GM12878 (cell line): ENCODE data around the gene SPTLC2. TPM values are rescaled to one million over a fixed set of nuclear protein-coding genes. Genes with fewer than 3 reads are reported as not detected.
A peak's percentile ranks its signal among the peaks of the same experiment; 100 is the strongest.

ENCODE experiments used
- ATAC-seq: fragments of 200-7000 bp; cut with Tn5 transposase; 3 replicates; pipeline ENCODE4 v1.9.1; 2020; ENCODE audit warnings: mild to moderate bottlenecking, moderate library complexity
- BruUV-seq: library from RNA; stranded (reverse); fragments of 400-500 nt; replicated peaks from 2 replicates; lab custom pipeline; 2021; lab: Mats Ljungman, UMichigan
- CTCF ChIA-PET: fragments of 300-600 bp; sonication (Branson Sonifier 250); formaldehyde crosslinking; extraction: SDS; loops from one replicate; lab custom pipeline; 2021; ENCODE audit warnings: inconsistent platforms; lab: Yijun Ruan, JAX
- POLR2A ChIA-PET: fragments of 350-600 bp; formaldehyde crosslinking; extraction: SDS; loops from one replicate; lab custom pipeline; 2021; ENCODE audit warnings: inconsistent platforms; lab: Charles Lee
- RAD21 ChIA-PET: fragments of 300-600 bp; sonication (Branson Sonifier 250); formaldehyde crosslinking; loops from one replicate; lab custom pipeline; 2023; ENCODE audit warnings: antibody characterized with exemption; ENCODE audit not compliant: unreplicated experiment; lab: Charles Lee
- SMC1A ChIA-PET: fragments of 300-600 bp; sonication (Branson Sonifier 250); formaldehyde crosslinking; loops from one replicate; lab custom pipeline; 2023; ENCODE audit not compliant: unreplicated experiment, uncharacterized antibody; lab: Charles Lee
- DNase-seq: peaks from one replicate; pipeline ENCODE4 v3.0.0-alpha.2; 2011; ENCODE audit warnings: low read depth, low spot score
- FAIRE-seq: peaks from 3 replicates; lab custom pipeline; 2011; peaks lifted over from hg19 to GRCh38; lab: Jason Lieb, UNC
- H2AFZ ChIP-seq: 2 replicates; pipeline ENCODE4 v1.6.0; 2011; ENCODE audit warnings: low read depth, low read length, control low read depth; ENCODE audit not compliant: control insufficient read depth
- H3K27ac ChIP-seq: 2 replicates; pipeline ENCODE4 v1.5.1; 2011; ENCODE audit warnings: control low read depth; ENCODE audit not compliant: control insufficient read depth, insufficient read depth
- H3K27me3 ChIP-seq, 2 experiments: replicated peaks in 1 of 2; 2 replicates each; pipeline versions ENCODE4 v1.6.0 to v1.6.1; 2011; ENCODE audit warnings: low read length in 1 of 2; ENCODE audit not compliant: control insufficient read depth in 2 of 2, insufficient read depth in 2 of 2
- H3K36me3 ChIP-seq, 2 experiments: 2 replicates each; pipeline ENCODE4 v1.5.1; 2011; ENCODE audit warnings: low read length in 1 of 2; ENCODE audit not compliant: control insufficient read depth in 2 of 2, insufficient read depth in 2 of 2
- H3K4me1 ChIP-seq: 2 replicates; pipeline ENCODE4 v1.6.1; 2011; ENCODE audit warnings: mild to moderate bottlenecking, low read length, moderate library complexity, mixed read lengths; ENCODE audit not compliant: control insufficient read depth, insufficient read depth
- H3K4me2 ChIP-seq: 2 replicates; pipeline ENCODE4 v1.6.0; 2011; ENCODE audit warnings: control low read depth; ENCODE audit not compliant: control insufficient read depth, insufficient read depth
- H3K4me3 ChIP-seq: fragments of 200-600 bp; sonication (generic); 2 replicates; pipeline ENCODE4 v1.5.1; 2016
- H3K79me2 ChIP-seq: 2 replicates; pipeline ENCODE4 v1.6.0; 2011; ENCODE audit warnings: low read length; ENCODE audit not compliant: control insufficient read depth, insufficient read depth
- H3K9ac ChIP-seq: 2 replicates; pipeline ENCODE4 v1.8.0; 2011; ENCODE audit warnings: low read length, control low read depth, mixed read lengths; ENCODE audit not compliant: control insufficient read depth, insufficient read depth
- H3K9me3 ChIP-seq: replicated peaks from 3 replicates; pipeline ENCODE4 v1.5.1; 2011; ENCODE audit warnings: mild to moderate bottlenecking, low read length; ENCODE audit not compliant: control insufficient read depth, insufficient read depth
- H4K20me1 ChIP-seq: 2 replicates; pipeline ENCODE4 v1.6.0; 2011; ENCODE audit not compliant: control insufficient read depth, insufficient read depth
- IKZF2 ChIP-seq, 2 experiments: fragments of 450-650 bp; IDR thresholded peaks; 2 replicates each; pipeline ENCODE4 v1.6.1; 2017; ENCODE audit warnings: mild to moderate bottlenecking in 2 of 2, moderate library complexity in 2 of 2
- POLR2A ChIP-seq: IDR thresholded peaks from 2 replicates; pipeline ENCODE4 v1.6.1; 2011; ENCODE audit warnings: low read depth, mild to moderate bottlenecking, low read length
- POLR2AphosphoS5 ChIP-seq: IDR thresholded peaks from 2 replicates; pipeline ENCODE4 v1.6.1; 2011; ENCODE audit warnings: mild to moderate bottlenecking, low read length, inconsistent platforms
- RFX5 ChIP-seq: IDR thresholded peaks from 2 replicates; pipeline ENCODE4 v1.6.1; 2011; ENCODE audit warnings: low read depth, low read length, improper control_type of control experiment
- WRNIP1 ChIP-seq: IDR thresholded peaks from 2 replicates; pipeline ENCODE4 v1.6.1; 2011; ENCODE audit warnings: low read depth, low read length, improper control_type of control experiment, borderline replicate concordance
- ZBTB40 ChIP-seq: fragments of 450-650 bp; IDR thresholded peaks from 2 replicates; pipeline ENCODE4 v1.6.1; 2016; ENCODE audit warnings: mild to moderate bottlenecking, moderate library complexity, borderline replicate concordance
- ZNF384 ChIP-seq: IDR thresholded peaks from 2 replicates; pipeline ENCODE4 v1.6.1; 2012; ENCODE audit warnings: low read depth, mild to moderate bottlenecking, low read length, improper control_type of control experiment, borderline replicate concordance
- WGBS: methylation state at CpG from one replicate; pipeline ENCODE4 v1.1.6; 2016; ENCODE audit warnings: low lambda C conversion rate; ENCODE audit not compliant: insufficient replicate concordance, insufficient coverage; ENCODE audit errors: missing lambda C conversion rate; 5-methylcytosine and 5-hydroxymethylcytosine counted together
- in situ Hi-C: fragments of 300-500 bp; cut with MboI; formaldehyde crosslinking; loops from 9 replicates; pipeline ENCODE4 v1.14.3; 2018; ENCODE audit warnings: mixed read lengths
- intact Hi-C: fragments of 100-400 bp; cut with micrococcal nuclease; formaldehyde crosslinking; loops from one replicate; pipeline ENCODE4 v1.14.2; 2022; ENCODE audit not compliant: unreplicated experiment
- polyA plus RNA-seq, 11 experiments: library from polyadenylated mRNA; depleted of rRNA in 4 of 11; unstranded in 6 of 11; stranded (reverse) in 5 of 11; fragments of >200 nt; fragmentation: Nextera tagmentation in 4 of 11; fragmentation: Illumina TruSeq in 1 of 11; extraction: Ambion mirVana in 4 of 11; extraction: Trizol in 1 of 11; gene quantifications; 1 replicate in 1 of 11; 2 replicates in 10 of 11; pipeline versions ENCODE4 v1.2.1 to v1.2.3, GENCODE V29; 2011 to 2016; ENCODE audit warnings: inconsistent platforms in 2 of 11, missing spikeins in 2 of 11, low read depth in 1 of 11
- total RNA-seq, 4 experiments: library from RNA; depleted of rRNA in 3 of 4; stranded (reverse); fragments of >200 nt in 3 of 4; fragmentation: Illumina TruSeq in 1 of 4; extraction: Trizol in 1 of 4; gene quantifications; 2 replicates each; pipeline versions ENCODE4 v1.2.1 to v1.2.3, GENCODE V29; 2013 to 2021

The SPTLC2 gene
- total and polyA plus RNA-seq, 10 of the 15 experiments (the other 5 are each of a cell fraction or from before 2014, with no cell fraction given), result 6.9 to 35.1 (median 19.7) TPM

- TF ChIP-seq RFX5, result no peak
Observed at GRCh38 chr14:77473921-77474320, 142.5 kb downstream of the SPTLC2 start (continued).

- TF ChIP-seq POLR2AphosphoS5, result no peak
- 0 out of 2 replicates have a peak, but pooled peaks have one; percentile 18 for TF ChIP-seq POLR2A
- TF ChIP-seq ZBTB40, result no peak
- no peak for TF ChIP-seq IKZF2 (IDR thresholded peaks at IDR 0.05)
- no peak for TF ChIP-seq ZNF384
- no peak for TF ChIP-seq WRNIP1
- ChIA-PET RAD21 (no interaction called here), SMC1A (no interaction called here), CTCF (no interaction called here), POLR2A (no interaction called here)
- H3K4me3 ChIP-seq, result no peak overlapping the region
- no peak overlapping the region for H3K27ac ChIP-seq
- no peak overlapping the region for H2AFZ ChIP-seq
- H3K4me2 ChIP-seq, result no peak overlapping the region
- WGBS, result 75% methylated on average over 5 of the region's 5 CpGs
- H3K36me3 ChIP-seq, result peaks cover 9 to 22% of the 10 kb centered on the region in 2 experiments; a peak in 3 of 4 replicates
- BruUV-seq, result no TSS peak
- intact Hi-C loops (no loop called here), in situ Hi-C loops (no loop called here)
- FAIRE-seq, result no peak
- no peaks in the 10 kb centered on the region for H3K4me1 ChIP-seq
- no peaks in the 10 kb centered on the region for H3K9me3 ChIP-seq
- H3K79me2 ChIP-seq, result no peaks in the 10 kb centered on the region
- no peak for DNase-seq
- no peaks in the 10 kb centered on the region for H3K27me3 ChIP-seq
- no peaks in the 10 kb centered on the region for H4K20me1 ChIP-seq
- ATAC-seq, result no peak
- H3K9ac ChIP-seq, result no peak overlapping the region
Observed at GRCh38 chr14:77470224-77470870, 146.1 kb downstream of the SPTLC2 start.
